Measurements from ENCODE around the gene KNTC1.
"Not testable (repeated sequence)": the region's sequence is repeated elsewhere in the genome, so short reads cannot be mapped to it uniquely, and the experiment has no call there.

Gene KNTC1

DNA sequence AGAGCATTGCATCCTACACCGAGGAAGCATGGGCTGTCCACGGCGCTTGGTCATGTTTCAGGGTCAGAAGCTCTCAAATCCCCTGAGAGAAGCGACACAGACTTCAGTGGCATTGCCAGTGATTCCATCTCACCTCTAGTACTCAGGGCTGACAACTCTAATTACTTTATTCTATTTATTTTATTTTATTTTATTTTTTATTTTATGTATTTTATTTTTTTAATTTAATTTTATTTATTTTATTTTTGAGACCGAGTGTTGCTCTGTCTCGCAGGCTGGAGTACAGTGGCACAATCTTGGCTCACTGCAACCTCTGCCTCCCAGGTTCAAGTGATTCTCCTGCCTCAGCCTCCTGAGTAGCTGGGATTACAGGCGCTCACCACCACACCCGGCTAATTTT is 126.2 kb downstream of the KNTC1 start:
- not testable (repeated sequence) for DNase-seq

DNA sequence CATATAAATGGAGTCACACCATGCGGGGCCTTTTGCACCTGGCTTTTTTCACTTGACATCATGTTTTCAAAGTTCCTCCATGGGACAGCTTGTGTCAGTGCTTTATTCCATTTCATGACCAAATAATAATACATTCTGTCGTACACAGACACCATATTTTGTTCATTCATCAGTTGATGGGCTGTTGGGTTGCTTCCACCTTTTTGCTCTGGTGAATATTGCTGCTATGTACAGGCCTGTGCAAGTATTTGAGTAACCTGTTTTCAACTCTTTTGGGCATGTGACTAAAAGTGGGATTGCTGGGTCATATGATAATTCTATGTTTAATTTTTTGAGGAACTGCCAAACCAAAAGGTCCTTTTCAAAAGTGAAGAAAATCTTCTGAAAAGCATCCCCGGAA is 129.2 kb downstream of the KNTC1 start:
- no peak for DNase-seq

GRCh38 chr12:122659579-122659978 is 132.5 kb downstream of the KNTC1 start:
- no peak for DNase-seq

- no peak for DNase-seq
These were observed 134.2 kb downstream of the KNTC1 start for GRCh38 chr12:122661246-122661645.

GRCh38 chr12:122661938-122662337 is 134.9 kb downstream of the KNTC1 start:
- no peak for DNase-seq

DNA sequence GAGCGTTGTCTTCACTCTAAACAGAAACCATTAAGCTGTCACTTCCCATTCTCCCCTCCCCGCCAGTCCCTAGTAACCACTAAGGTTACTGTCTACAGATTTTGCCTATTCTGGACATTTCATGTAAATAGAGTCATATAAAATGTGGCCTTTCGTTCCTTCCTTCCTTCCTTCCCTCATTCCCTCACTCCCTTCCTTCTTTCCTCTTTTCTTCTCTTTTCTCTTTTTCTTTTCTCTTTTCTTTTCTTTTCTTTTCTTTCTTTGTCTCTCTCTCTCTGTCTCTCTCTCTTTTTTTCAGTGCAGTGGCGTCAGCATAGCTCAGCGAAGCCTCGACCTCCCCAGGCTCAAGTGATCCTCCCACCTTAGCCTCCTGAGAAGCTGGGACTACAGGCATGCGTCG is 138.3 kb downstream of the KNTC1 start:
- DNase-seq: no peak

GRCh38 chr12:122665759-122666158 is 138.7 kb downstream of the KNTC1 start:
- DNase-seq: no peak

GRCh38 chr12:122668268-122668667 is 141.2 kb downstream of the KNTC1 start:
- DNase-seq: no peak

DNA sequence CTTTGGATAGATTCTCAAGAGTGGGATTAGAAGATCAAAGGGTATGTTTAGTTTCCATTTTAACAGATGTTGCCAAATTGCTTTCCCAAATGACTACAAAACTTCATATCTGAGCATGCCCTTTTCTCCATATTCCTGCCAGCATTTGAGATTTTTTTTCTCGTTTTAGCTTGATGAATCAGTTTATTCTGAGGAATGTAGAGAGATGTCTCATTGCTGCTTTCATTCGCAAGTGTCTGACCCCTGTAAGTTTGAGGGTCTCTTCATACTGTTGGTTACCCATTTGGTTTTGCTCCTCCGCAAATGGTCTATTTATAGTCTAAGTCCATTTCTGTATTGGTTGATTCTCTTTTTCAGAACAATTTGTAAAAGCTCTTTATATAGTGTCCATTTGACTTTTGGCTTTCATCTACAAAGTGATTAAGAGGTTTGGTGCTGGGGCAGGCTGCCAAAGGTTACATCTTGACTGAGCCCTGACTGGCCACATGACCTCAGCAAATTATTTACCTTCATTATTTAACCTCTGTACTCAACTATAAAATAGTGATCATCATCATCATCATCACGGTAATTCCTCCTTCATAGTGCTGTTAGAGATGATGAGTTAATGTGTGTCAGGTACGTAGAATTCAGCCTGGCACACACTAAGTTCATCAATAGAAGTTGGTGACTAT is 142.5 kb downstream of the KNTC1 start:
- DNase-seq: no peak

- DNase-seq: no peak
These were observed 145.5 kb downstream of the KNTC1 start for GRCh38 chr12:122672515-122672914.

Data from left hindlimb (tissue), 1 donor.